Skeletal muscle tissue (tissue), 4 donors: ENCODE data around the gene PDPK1. TPM values are rescaled to one million over a fixed set of nuclear protein-coding genes. Genes with fewer than 3 reads are reported as not detected.

Experiments
- H3K27ac ChIP-seq: one replicate; pipeline ENCODE4 v1.7.0; 2013; ENCODE audit warnings: mild to moderate bottlenecking, low read depth, low read length, inconsistent platforms
- H3K27me3 ChIP-seq, 3 donors: one replicate each; pipeline ENCODE4 v1.7.0; 2013; ENCODE audit warnings: low read length in 3 of 3; ENCODE audit not compliant: control insufficient read depth in 3 of 3, insufficient read depth in 3 of 3
- H3K36me3 ChIP-seq, 3 donors: one replicate each; pipeline ENCODE4 v1.7.0; 2013; ENCODE audit warnings: low read length in 3 of 3; ENCODE audit not compliant: control insufficient read depth in 3 of 3, insufficient read depth in 3 of 3
- H3K4me1 ChIP-seq, 3 donors: one replicate each; pipeline ENCODE4 v1.7.0; 2013; ENCODE audit warnings: low read length in 3 of 3, mild to moderate bottlenecking in 3 of 3; ENCODE audit not compliant: control insufficient read depth in 3 of 3, insufficient read depth in 3 of 3
- H3K4me3 ChIP-seq, 3 donors: one replicate each; pipeline ENCODE4 v1.7.0; 2013; ENCODE audit warnings: low read length in 3 of 3
- H3K9ac ChIP-seq, 3 donors: one replicate each; pipeline ENCODE4 v1.7.0; 2013; ENCODE audit warnings: low read length in 3 of 3, mild to moderate bottlenecking in 3 of 3, moderate library complexity in 2 of 3, low read depth in 1 of 3
- H3K9me3 ChIP-seq, 3 donors: one replicate each; pipeline ENCODE4 v1.7.0; 2013; ENCODE audit warnings: low read length in 3 of 3; ENCODE audit not compliant: control insufficient read depth in 3 of 3
- total RNA-seq: library from RNA; depleted of rRNA; stranded (reverse); fragments of >200 nt; gene quantifications from one replicate; pipeline ENCODE4 v1.2.3, GENCODE V29; 2014
- donor health status: Osteomylitis.

PDPK1 gene
- total RNA-seq, 1 donor from 2014 or later = 18.3 TPM

DNA sequence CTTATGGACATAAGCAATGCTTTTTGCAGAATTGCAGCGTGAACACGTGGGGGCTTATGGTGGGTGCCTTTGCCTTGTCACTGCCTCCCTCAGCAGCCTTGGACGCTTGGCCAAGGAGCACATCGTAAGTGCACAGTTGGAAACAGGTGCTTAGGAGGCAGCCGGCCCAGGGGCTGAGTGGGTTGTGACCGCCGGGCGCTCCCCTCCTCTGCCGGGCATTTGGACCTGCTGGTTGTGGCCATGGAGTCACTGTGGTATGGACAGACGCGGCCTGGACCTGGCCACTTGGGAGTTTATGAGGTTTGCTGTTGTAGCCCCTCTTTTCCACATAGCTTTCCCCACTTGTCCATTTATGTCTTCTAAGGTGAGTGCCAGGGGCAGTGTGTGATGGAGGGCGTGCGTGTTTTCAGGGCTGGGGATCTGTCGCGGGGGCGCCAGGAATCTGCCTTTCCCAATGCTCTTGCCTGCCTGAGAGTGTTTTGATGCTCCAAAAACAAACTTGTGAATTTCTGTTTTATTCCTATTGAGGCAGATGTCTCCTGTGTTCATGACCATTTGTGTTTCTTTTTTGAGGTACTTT is 49.2 kb downstream of the PDPK1 start:
- Histone ChIP-seq H3K27ac (no peak overlapping the region), H3K4me1 (peaks cover 13 to 23% (median 17%) of the 10 kb centered on the region in 3 donors), H3K36me3 (peaks cover 25 to 37% (median 28%) of the 10 kb centered on the region in 3 donors)

DNA sequence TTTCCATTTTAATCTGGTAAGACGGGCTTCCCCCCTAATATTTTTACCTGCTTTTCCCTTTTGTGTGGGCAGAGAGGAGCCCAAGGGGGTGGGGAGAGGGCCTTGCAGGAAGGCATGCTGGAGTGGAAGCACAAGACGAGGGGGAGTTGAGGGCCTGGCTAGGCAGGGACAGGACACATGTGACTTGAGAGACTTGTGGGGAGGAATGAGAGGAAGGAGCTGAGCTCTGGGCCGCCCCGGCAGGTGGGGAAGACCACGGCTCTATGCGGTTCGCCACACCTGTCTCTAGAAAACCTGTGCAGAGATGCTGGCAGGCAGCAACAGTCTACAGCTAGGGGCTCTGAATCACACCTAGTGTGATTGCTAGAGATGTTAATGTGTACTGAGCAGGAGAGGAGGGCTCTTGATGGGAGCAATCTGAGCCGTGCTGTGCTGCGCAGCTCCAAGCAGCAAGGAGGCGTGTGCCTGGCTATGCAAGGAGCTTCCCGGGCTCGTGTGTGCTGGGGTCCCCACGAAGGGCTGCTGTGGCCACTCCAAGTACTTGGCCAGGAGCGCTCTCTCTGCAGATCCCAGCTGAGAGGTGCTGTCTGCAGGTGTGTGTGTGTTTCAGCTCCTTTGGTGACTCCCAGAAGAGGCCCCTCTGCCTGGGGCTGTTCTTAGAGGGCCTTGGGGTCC is 50.2 kb downstream of the PDPK1 start:
- Histone ChIP-seq H3K27me3 (no peaks in the 10 kb centered on the region), H3K4me1 (peaks cover 20 to 33% (median 22%) of the 10 kb centered on the region in 3 donors), H3K9me3 (no peaks in the 10 kb centered on the region), H3K4me3 (no peak overlapping the region), H3K27ac (no peak overlapping the region), H3K36me3 (peaks cover 25 to 37% (median 28%) of the 10 kb centered on the region in 3 donors), H3K9ac (no peak overlapping the region)

More for the DNA sequence above, 49.2 kb downstream of the PDPK1 start:
- no peaks in the 10 kb centered on the region for H3K27me3 ChIP-seq
- H3K9me3 ChIP-seq = no peaks in the 10 kb centered on the region
- no peak overlapping the region for H3K9ac ChIP-seq
- H3K4me3 ChIP-seq = no peak overlapping the region

DNA sequence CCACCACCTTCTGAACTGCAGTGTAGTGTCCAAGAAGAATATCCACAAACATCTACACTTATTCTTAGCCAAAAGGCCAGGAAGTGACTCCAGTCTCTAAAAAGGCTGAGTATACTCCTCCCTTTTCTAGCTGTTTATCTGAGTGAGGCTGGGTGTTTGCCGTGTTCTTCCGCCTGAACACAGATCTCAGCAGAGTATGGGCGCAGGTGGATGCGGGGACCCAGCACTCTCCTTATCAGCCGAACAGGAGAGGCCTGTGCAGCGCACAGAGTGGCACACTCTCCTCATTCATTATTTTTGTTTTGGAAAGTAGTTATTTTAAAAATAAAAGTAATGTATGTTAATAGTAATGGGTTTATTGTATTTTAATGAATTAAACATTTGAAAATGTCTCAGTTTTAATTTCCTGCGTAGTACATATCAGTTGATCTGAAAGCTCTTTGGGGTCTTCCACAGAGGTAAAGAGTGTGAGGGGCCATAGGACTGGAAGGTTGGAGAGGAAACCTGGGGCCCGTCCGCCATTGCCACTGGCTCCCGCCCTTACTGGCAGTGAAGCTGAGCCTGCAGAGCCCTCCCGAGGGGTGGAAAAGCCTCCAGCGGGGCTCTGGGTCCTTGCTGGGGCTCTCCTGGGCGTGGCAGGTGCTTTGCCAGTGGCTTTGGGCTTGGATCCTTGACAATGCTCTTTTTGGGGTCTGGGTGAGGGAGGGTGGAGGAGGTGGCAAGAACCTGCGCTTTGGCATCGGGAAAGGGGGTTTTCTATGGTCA is 53.8 kb downstream of the PDPK1 start:
- Histone ChIP-seq H3K36me3 (peaks cover 22 to 35% (median 29%) of the 10 kb centered on the region in 3 donors), H3K27me3 (no peaks in the 10 kb centered on the region), H3K9me3 (no peaks in the 10 kb centered on the region), H3K4me3 (no peak overlapping the region), H3K9ac (peak overlapping the region in 1 of 3 donors; percentile 14), H3K4me1 (peaks cover 22 to 40% (median 38%) of the 10 kb centered on the region in 3 donors), H3K27ac (no peak overlapping the region)

DNA sequence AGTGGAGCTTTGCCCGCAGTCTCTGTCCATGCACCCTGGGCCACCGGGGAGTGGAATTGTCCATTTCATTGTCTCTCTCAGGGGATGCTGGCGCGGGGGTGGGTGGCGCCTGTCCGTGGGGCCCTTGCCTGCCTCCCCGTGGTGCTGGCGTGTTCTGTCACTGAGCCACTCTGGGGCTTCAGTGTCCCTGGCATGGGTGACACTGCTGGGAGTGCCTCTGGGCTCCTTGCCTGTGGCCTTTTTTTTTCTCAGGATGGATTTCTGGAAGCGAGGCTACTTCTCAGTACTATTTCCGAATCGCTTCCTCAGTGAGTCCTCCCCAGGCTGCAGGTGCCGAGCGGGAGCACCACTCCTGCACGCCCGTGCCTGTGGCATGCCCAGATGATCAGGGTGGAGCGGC is 55.0 kb downstream of the PDPK1 start:
- peaks cover 26 to 52% (median 49%) of the 10 kb centered on the region in 3 donors for H3K4me1 ChIP-seq
- no peak overlapping the region for H3K4me3 ChIP-seq
- peak overlapping the region in 1 of 3 donors; percentile 54 for H3K9ac ChIP-seq
- peaks cover 22 to 36% (median 32%) of the 10 kb centered on the region in 3 donors for H3K36me3 ChIP-seq
- no peaks in the 10 kb centered on the region for H3K9me3 ChIP-seq
- H3K27me3 ChIP-seq = no peaks in the 10 kb centered on the region
- H3K27ac ChIP-seq = no peak overlapping the region

DNA sequence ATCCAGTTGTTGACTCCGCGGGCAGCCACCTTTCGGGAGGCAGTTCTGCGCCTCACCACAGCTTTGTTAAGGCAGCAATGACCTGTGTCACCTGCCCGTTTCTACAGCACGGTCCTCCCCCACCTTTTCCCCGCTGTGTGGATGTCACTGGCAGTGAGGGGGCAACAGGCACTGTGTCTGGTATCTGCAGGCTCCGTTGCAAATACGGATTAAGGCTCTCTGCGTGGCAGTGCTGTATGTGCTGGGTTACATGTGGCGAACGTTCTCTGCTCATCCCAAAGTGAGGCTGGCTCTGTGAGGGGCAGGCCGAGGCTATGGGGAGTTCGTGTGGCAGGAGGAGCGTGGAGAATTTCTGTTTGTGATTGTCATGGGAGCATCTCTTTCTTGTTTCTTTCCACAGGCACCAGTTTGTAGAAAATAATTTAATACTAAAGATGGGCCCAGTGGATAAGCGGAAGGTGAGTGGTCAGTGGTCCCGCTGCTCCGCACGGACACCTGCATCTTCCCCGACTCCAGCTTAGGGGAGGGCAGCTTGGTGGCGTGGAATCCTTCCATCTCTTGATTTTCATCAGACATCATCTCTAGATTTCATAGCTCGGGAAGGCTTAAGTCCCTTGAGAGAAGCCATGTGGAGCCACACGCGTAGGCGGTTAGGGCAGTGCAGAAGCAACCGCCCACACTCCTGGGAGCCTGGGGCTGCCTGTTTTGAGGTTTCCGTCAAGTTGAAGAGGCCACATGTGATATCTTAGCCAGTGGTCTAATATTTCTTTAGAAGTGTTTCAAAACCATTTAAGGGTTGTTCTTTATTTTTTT is 57.8 kb downstream of the PDPK1 start:
- Histone ChIP-seq H3K27ac (no peak overlapping the region), H3K4me1 (peaks cover 41 to 71% (median 68%) of the 10 kb centered on the region in 3 donors), H3K9ac (peak overlapping the region in 1 of 3 donors; percentile 40), H3K4me3 (no peak overlapping the region), H3K9me3 (no peaks in the 10 kb centered on the region), H3K36me3 (peaks cover 22 to 26% (median 25%) of the 10 kb centered on the region in 3 donors), H3K27me3 (no peaks in the 10 kb centered on the region)

DNA sequence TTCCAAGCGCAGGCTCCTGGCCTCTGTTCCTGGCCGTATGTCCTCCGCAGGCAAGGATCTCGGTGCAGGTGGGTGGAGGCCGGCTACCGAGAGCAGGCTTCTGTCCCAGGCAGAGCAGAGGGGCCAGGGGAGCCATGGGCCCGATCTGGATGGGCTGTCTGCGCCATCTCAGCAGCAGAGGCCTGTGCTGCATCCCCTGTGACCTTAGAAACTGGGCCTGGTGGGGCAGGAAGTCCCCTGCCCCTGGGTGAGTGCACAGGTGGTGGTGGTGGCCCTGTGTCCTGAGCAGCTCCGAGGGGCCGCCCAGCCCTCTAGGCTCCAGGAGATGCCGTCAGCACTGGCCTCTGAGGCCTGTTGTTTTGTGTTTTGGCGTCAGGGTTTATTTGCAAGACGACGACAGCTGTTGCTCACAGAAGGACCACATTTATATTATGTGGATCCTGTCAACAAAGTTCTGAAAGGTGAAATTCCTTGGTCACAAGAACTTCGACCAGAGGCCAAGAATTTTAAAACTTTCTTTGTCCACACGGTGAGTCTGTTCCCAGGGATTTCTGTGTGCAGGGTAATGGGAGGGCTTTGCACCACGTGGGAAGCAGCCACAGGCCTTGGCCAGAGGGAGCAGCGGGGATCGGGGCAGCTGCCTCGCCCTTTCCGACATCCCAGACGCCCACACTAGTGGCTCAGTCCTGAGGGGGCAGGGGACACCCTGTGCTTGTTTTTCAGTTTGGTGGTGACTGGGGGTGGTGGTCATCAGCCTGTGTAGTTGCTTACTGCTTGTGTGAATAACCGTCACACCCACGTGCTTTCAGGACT is 59.1 kb downstream of the PDPK1 start:
- Histone ChIP-seq H3K27ac (peak overlapping the region; percentile 28), H3K9ac (peak overlapping the region; percentile 1 to 64 (median 33)), H3K4me1 (peaks cover 44 to 75% (median 68%) of the 10 kb centered on the region in 3 donors), H3K27me3 (no peaks in the 10 kb centered on the region), H3K4me3 (no peak overlapping the region), H3K9me3 (no peaks in the 10 kb centered on the region), H3K36me3 (peaks cover 22 to 26% (median 25%) of the 10 kb centered on the region in 3 donors)

DNA sequence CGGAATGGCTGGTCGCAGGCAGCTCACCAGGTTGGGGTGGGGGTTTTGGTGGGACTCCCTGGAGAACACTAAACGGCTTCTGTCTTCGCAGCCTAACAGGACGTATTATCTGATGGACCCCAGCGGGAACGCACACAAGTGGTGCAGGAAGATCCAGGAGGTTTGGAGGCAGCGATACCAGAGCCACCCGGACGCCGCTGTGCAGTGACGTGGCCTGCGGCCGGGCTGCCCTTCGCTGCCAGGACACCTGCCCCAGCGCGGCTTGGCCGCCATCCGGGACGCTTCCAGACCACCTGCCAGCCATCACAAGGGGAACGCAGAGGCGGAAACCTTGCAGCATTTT is 59.7 kb downstream of the PDPK1 start:
- Histone ChIP-seq H3K27ac (peak overlapping the region; percentile 28), H3K9me3 (no peaks in the 10 kb centered on the region), H3K27me3 (no peaks in the 10 kb centered on the region), H3K36me3 (peaks cover 22 to 26% (median 25%) of the 10 kb centered on the region in 3 donors), H3K4me1 (peaks cover 44 to 69% (median 65%) of the 10 kb centered on the region in 3 donors), H3K4me3 (no peak overlapping the region), H3K9ac (peak overlapping the region in 1 of 3 donors; percentile 64)

DNA sequence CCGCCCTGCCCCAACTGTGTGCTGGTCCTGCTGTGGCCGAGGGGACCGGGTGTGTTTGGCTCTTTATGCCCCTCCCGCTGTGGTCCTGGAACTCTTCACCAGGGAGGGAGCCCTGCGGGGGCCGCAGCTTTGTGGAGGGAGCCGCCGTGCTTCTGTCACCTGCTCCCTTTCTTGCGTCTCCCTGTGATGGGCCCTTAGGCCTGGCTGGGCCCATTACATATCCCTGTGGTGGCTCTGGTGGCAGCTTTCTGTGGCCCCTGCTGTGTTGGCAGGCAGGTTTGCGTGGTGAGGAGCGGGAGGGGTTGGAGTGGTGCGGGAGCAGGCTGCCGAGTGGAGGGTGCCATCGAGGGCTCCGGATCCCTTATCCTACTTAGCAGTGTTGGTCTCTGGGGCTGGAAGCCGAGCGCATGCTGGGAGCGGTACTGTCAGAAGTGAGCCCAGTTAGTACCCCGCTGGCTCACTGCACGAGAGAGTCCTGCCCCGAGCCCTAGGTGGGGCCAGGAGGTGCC is 60.4 kb downstream of the PDPK1 start:
- Histone ChIP-seq H3K27ac (peak overlapping the region; percentile 52), H3K4me1 (peaks cover 39 to 63% (median 59%) of the 10 kb centered on the region in 3 donors), H3K27me3 (no peaks in the 10 kb centered on the region), H3K9me3 (no peaks in the 10 kb centered on the region), H3K9ac (peak overlapping the region in 2 of 3 donors; percentile 23 to 66), H3K4me3 (no peak overlapping the region), H3K36me3 (peaks cover 22 to 26% (median 25%) of the 10 kb centered on the region in 3 donors)
